ENCODE data around the gene SMIM41.
"Not testable (repeated sequence)": the region's sequence is repeated elsewhere in the genome, so short reads cannot be mapped to it uniquely, and the experiment has no call there.

GRCh38 chr12:52116222-52117125 is 37.0 kb downstream of the SMIM41 start:
- TF ChIP-seq CTCF (IDR thresholded peaks at IDR 0.05; ENCODE audit: insufficient read depth, low read length); SPI1 (IDR thresholded peaks at IDR 0.05; ENCODE audit: borderline replicate concordance, low read depth); POLR2AphosphoS5 (IDR thresholded peaks at IDR 0.05; ENCODE audit: low read depth); REST (IDR thresholded peaks at IDR 0.05; ENCODE audit: insufficient replicate concordance, low read depth); GABPA (IDR thresholded peaks at IDR 0.05; ENCODE audit: low read depth): not testable (repeated sequence)

All from HL-60 (cell line).